ENCODE results near the gene DDN. TPM values are rescaled to one million over a fixed set of nuclear protein-coding genes. Genes with fewer than 3 reads are reported as not detected.

Gene DDN
- polyA plus RNA-seq, 1 donor (not counting 4 experiments of a cell fraction or from before 2014, with no cell fraction given) = 0.10 TPM

- TF ChIP-seq CTCF (optimal IDR thresholded peaks at IDR 0.05 in 1 of 3, IDR thresholded peaks at IDR 0.05 in 1 of 3, conservative IDR thresholded peaks at IDR 0.05 in 1 of 3; ENCODE audit: extremely low read depth in 1 of 3, insufficient read depth in 2 of 3, low read length in 3 of 3) (peak; percentile 91 to 96 (median 94)), EZH2 (IDR thresholded peaks at IDR 0.05; ENCODE audit: low read length) (no peak)
- Histone ChIP-seq H3K9me1 (ENCODE audit: control insufficient read depth, extremely low read depth, insufficient read depth, low read length) (no peaks in the 10 kb centered on the region), H4K20me1 (ENCODE audit: control insufficient read depth, extremely low read depth, insufficient read depth, low read length) (no peaks in the 10 kb centered on the region), H3K9me3 (ENCODE audit: control insufficient read depth, low read depth, low read length) (no peaks in the 10 kb centered on the region), H3K27ac (ENCODE audit: control insufficient read depth, insufficient read depth, low read length) (no peak overlapping the region), H3K79me2 (ENCODE audit: control insufficient read depth, insufficient read depth, low read length) (no peaks in the 10 kb centered on the region), H3K4me2 (ENCODE audit: control insufficient read depth, extremely low read depth, insufficient read depth, low read depth, low read length) (no peak overlapping the region), H3K9ac (ENCODE audit: control insufficient read depth, extremely low read depth, insufficient read depth, low read length) (no peak overlapping the region), H3K27me3 (ENCODE audit: control insufficient read depth, extremely low read depth, insufficient read depth, low read length) (peaks cover 37% of the 10 kb centered on the region), H2AFZ (ENCODE audit: control insufficient read depth, low read length) (no peak overlapping the region), H3K36me3 (ENCODE audit: control insufficient read depth in 2 of 2, extremely low read depth in 1 of 2, insufficient read depth in 2 of 2, low read length in 2 of 2) (no peaks in the 10 kb centered on the region), H3K4me3 (ENCODE audit: control insufficient read depth in 2 of 3, extremely low read depth in 1 of 3, insufficient read depth in 2 of 3, low read depth in 1 of 3, low read length in 3 of 3) (no peak overlapping the region), H3K4me1 (ENCODE audit: control insufficient read depth, extremely low read depth, insufficient read depth, low read length) (no peaks in the 10 kb centered on the region)
- dilution Hi-C loops (cut with MboI; ENCODE audit: extremely low pct_ligation_motif_present, low sequenced_read_pairs) = no loop called here
- FAIRE-seq (peak; percentile 71), DNase-seq (ENCODE audit: low read depth, low spot score) (no peak)
These were observed 11.0 kb downstream of the DDN start for GRCh38 chr12:48988030-48988649.

- FAIRE-seq (no peak), DNase-seq (ENCODE audit: low read depth, low spot score) (no peak)
- TF ChIP-seq EZH2 (IDR thresholded peaks at IDR 0.05; ENCODE audit: low read length) (no peak), CTCF (optimal IDR thresholded peaks at IDR 0.05 in 1 of 3, IDR thresholded peaks at IDR 0.05 in 1 of 3, conservative IDR thresholded peaks at IDR 0.05 in 1 of 3; ENCODE audit: extremely low read depth in 1 of 3, insufficient read depth in 2 of 3, low read length in 3 of 3) (no peak)
- Histone ChIP-seq H3K27ac (ENCODE audit: control insufficient read depth, insufficient read depth, low read length) (no peak overlapping the region), H3K79me2 (ENCODE audit: control insufficient read depth, insufficient read depth, low read length) (no peaks in the 10 kb centered on the region), H3K4me1 (ENCODE audit: control insufficient read depth, extremely low read depth, insufficient read depth, low read length) (no peaks in the 10 kb centered on the region), H3K27me3 (ENCODE audit: control insufficient read depth, extremely low read depth, insufficient read depth, low read length) (peaks cover 50% of the 10 kb centered on the region), H3K36me3 (ENCODE audit: control insufficient read depth in 2 of 2, extremely low read depth in 1 of 2, insufficient read depth in 2 of 2, low read length in 2 of 2) (no peaks in the 10 kb centered on the region), H3K9me1 (ENCODE audit: control insufficient read depth, extremely low read depth, insufficient read depth, low read length) (no peaks in the 10 kb centered on the region), H3K4me3 (ENCODE audit: control insufficient read depth in 2 of 3, extremely low read depth in 1 of 3, insufficient read depth in 2 of 3, low read depth in 1 of 3, low read length in 3 of 3) (no peak overlapping the region), H3K9ac (ENCODE audit: control insufficient read depth, extremely low read depth, insufficient read depth, low read length) (no peak overlapping the region), H3K4me2 (ENCODE audit: control insufficient read depth, extremely low read depth, insufficient read depth, low read depth, low read length) (no peak overlapping the region), H4K20me1 (ENCODE audit: control insufficient read depth, extremely low read depth, insufficient read depth, low read length) (no peaks in the 10 kb centered on the region), H3K9me3 (ENCODE audit: control insufficient read depth, low read depth, low read length) (no peaks in the 10 kb centered on the region), H2AFZ (ENCODE audit: control insufficient read depth, low read length) (no peak overlapping the region)
- dilution Hi-C loops (cut with MboI; ENCODE audit: extremely low pct_ligation_motif_present, low sequenced_read_pairs) = no loop called here
These were observed 12.4 kb downstream of the DDN start for GRCh38 chr12:48986720-48987291.

All from keratinocyte (primary cell).